Measurements from ENCODE around the gene SLC6A4. TPM values are rescaled to one million over a fixed set of nuclear protein-coding genes. Genes with fewer than 3 reads are reported as not detected.

SLC6A4 gene
- polyA plus RNA-seq, 1 donor (not counting 4 experiments of a cell fraction or from before 2014, with no cell fraction given) = not detected

- no peaks in the 10 kb centered on the region for H3K9me3 ChIP-seq (ENCODE audit: control insufficient read depth, low read depth, low read length)
- peaks cover 0 to 4% of the 10 kb centered on the region in 2 experiments for H3K36me3 ChIP-seq (ENCODE audit: control insufficient read depth in 2 of 2, extremely low read depth in 1 of 2, insufficient read depth in 2 of 2, low read length in 2 of 2)
- DNase-seq (ENCODE audit: low read depth, low spot score) = no peak
- FAIRE-seq = no peak
- no peak overlapping the region for H3K4me2 ChIP-seq (ENCODE audit: control insufficient read depth, extremely low read depth, insufficient read depth, low read depth, low read length)
- peaks cover 16% of the 10 kb centered on the region for H3K79me2 ChIP-seq (ENCODE audit: control insufficient read depth, insufficient read depth, low read length)
- dilution Hi-C loops (cut with MboI; ENCODE audit: extremely low pct_ligation_motif_present, low sequenced_read_pairs) = no loop called here
- TF ChIP-seq EZH2 (IDR thresholded peaks at IDR 0.05; ENCODE audit: low read length) (no peak), CTCF (optimal IDR thresholded peaks at IDR 0.05 in 1 of 3, IDR thresholded peaks at IDR 0.05 in 1 of 3, conservative IDR thresholded peaks at IDR 0.05 in 1 of 3; ENCODE audit: extremely low read depth in 1 of 3, insufficient read depth in 2 of 3, low read length in 3 of 3) (no peak)
- peaks cover 8% of the 10 kb centered on the region for H3K4me1 ChIP-seq (ENCODE audit: control insufficient read depth, extremely low read depth, insufficient read depth, low read length)
- H3K27ac ChIP-seq (ENCODE audit: control insufficient read depth, insufficient read depth, low read length) = no peak overlapping the region
- no peak overlapping the region for H3K9ac ChIP-seq (ENCODE audit: control insufficient read depth, extremely low read depth, insufficient read depth, low read length)
- no peak overlapping the region for H3K4me3 ChIP-seq (ENCODE audit: control insufficient read depth in 2 of 3, extremely low read depth in 1 of 3, insufficient read depth in 2 of 3, low read depth in 1 of 3, low read length in 3 of 3)
- H3K27me3 ChIP-seq (ENCODE audit: control insufficient read depth, extremely low read depth, insufficient read depth, low read length) = no peaks in the 10 kb centered on the region
- H3K9me1 ChIP-seq (ENCODE audit: control insufficient read depth, extremely low read depth, insufficient read depth, low read length) = no peaks in the 10 kb centered on the region
- no peaks in the 10 kb centered on the region for H4K20me1 ChIP-seq (ENCODE audit: control insufficient read depth, extremely low read depth, insufficient read depth, low read length)
- H2AFZ ChIP-seq (ENCODE audit: control insufficient read depth, low read length) = no peak overlapping the region
Observed at GRCh38 chr17:30165960-30166359, 69.5 kb downstream of the SLC6A4 start.

- no peaks in the 10 kb centered on the region for H3K27me3 ChIP-seq (ENCODE audit: control insufficient read depth, extremely low read depth, insufficient read depth, low read length)
- H3K9me1 ChIP-seq (ENCODE audit: control insufficient read depth, extremely low read depth, insufficient read depth, low read length) = no peaks in the 10 kb centered on the region
- no peaks in the 10 kb centered on the region for H3K9me3 ChIP-seq (ENCODE audit: control insufficient read depth, low read depth, low read length)
- no peak overlapping the region for H3K4me2 ChIP-seq (ENCODE audit: control insufficient read depth, extremely low read depth, insufficient read depth, low read depth, low read length)
- H2AFZ ChIP-seq (ENCODE audit: control insufficient read depth, low read length) = no peak overlapping the region
- H3K4me1 ChIP-seq (ENCODE audit: control insufficient read depth, extremely low read depth, insufficient read depth, low read length) = peaks cover 3% of the 10 kb centered on the region
- dilution Hi-C loops (cut with MboI; ENCODE audit: extremely low pct_ligation_motif_present, low sequenced_read_pairs) = no loop called here
- peaks cover 24% of the 10 kb centered on the region for H3K79me2 ChIP-seq (ENCODE audit: control insufficient read depth, insufficient read depth, low read length)
- no peaks in the 10 kb centered on the region for H4K20me1 ChIP-seq (ENCODE audit: control insufficient read depth, extremely low read depth, insufficient read depth, low read length)
- peaks cover 0 to 4% of the 10 kb centered on the region in 2 experiments for H3K36me3 ChIP-seq (ENCODE audit: control insufficient read depth in 2 of 2, extremely low read depth in 1 of 2, insufficient read depth in 2 of 2, low read length in 2 of 2)
- H3K27ac ChIP-seq (ENCODE audit: control insufficient read depth, insufficient read depth, low read length) = no peak overlapping the region
- TF ChIP-seq EZH2 (IDR thresholded peaks at IDR 0.05; ENCODE audit: low read length) (no peak), CTCF (optimal IDR thresholded peaks at IDR 0.05 in 1 of 3, IDR thresholded peaks at IDR 0.05 in 1 of 3, conservative IDR thresholded peaks at IDR 0.05 in 1 of 3; ENCODE audit: extremely low read depth in 1 of 3, insufficient read depth in 2 of 3, low read length in 3 of 3) (no peak)
- FAIRE-seq (no peak), DNase-seq (ENCODE audit: low read depth, low spot score) (no peak)
- no peak overlapping the region for H3K9ac ChIP-seq (ENCODE audit: control insufficient read depth, extremely low read depth, insufficient read depth, low read length)
- no peak overlapping the region for H3K4me3 ChIP-seq (ENCODE audit: control insufficient read depth in 2 of 3, extremely low read depth in 1 of 3, insufficient read depth in 2 of 3, low read depth in 1 of 3, low read length in 3 of 3)
Observed at GRCh38 chr17:30165147-30165546, 70.3 kb downstream of the SLC6A4 start.

Data from keratinocyte (primary cell).